GM12874 (cell line): Measurements from ENCODE around the gene CDC34.
A peak's percentile ranks its signal among the peaks of the same experiment; 100 is the strongest.

Experiments used
- TF ChIP-seq, protein P1 (sequence below): IDR thresholded peaks from 2 replicates; pipeline ENCODE4 v1.5.1; 2011; ENCODE audit warnings: low read depth, mild to moderate bottlenecking, control low read depth, low read length, moderate library complexity; ENCODE audit not compliant: insufficient read depth

The CDC34 gene

GRCh38 chr19:531009-531752, 379 bp upstream of the CDC34 start:
- TF ChIP-seq, protein P1, sequence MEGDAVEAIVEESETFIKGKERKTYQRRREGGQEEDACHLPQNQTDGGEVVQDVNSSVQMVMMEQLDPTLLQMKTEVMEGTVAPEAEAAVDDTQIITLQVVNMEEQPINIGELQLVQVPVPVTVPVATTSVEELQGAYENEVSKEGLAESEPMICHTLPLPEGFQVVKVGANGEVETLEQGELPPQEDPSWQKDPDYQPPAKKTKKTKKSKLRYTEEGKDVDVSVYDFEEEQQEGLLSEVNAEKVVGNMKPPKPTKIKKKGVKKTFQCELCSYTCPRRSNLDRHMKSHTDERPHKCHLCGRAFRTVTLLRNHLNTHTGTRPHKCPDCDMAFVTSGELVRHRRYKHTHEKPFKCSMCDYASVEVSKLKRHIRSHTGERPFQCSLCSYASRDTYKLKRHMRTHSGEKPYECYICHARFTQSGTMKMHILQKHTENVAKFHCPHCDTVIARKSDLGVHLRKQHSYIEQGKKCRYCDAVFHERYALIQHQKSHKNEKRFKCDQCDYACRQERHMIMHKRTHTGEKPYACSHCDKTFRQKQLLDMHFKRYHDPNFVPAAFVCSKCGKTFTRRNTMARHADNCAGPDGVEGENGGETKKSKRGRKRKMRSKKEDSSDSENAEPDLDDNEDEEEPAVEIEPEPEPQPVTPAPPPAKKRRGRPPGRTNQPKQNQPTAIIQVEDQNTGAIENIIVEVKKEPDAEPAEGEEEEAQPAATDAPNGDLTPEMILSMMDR: peak; percentile 7; the same call in 1 of the 2 replicates

DNA sequence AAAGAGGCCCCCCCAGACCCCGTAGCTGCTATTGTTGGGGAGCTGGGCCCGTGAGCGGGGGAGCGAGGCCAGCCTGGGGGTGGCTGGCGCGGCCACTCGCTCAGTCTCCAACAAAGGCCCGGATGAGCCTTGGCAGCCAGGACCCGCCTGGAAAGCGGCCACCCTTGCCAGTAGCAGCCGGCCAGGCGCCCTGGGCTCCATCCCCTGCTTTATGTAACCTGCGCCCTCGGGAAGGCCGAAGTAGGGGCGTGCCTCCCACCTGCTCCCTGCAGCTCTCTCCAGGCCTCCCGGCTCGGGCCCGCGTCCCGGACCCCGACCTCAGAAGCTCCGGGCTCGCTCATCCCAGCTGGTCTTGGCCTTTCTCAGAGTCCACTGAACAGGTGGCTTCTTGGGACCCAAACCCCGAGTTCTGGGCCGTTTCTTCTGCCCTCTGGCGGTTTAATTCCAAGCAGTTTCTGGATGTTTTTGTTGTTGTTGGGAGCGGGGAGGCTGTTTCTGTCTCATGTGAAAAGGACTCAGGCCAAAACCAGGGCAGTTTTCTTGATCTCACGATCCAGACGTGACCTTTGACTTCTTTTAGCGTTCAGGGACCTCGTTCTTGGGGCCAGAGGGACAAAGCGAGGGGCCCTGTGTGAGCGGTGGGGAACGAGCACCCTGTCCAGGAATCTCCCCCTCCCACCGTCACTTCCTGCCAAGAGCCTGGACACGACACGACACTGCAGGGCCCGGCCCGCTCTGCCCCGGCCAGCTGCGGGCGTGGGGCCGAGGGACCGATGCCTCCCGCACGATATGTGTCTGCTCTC, 1.2 kb downstream of the CDC34 start:
- TF ChIP-seq, protein P1: peak; percentile 43

GRCh38 chr19:533364-534058, 2.0 kb downstream of the CDC34 start:
- TF ChIP-seq, protein P1: no peak

- TF ChIP-seq, protein P1: no peak
Measured at GRCh38 chr19:534088-534487, 2.5 kb downstream of the CDC34 start.

GRCh38 chr19:535017-535835, 3.7 kb downstream of the CDC34 start:
- TF ChIP-seq, protein P1: no peak

- TF ChIP-seq, protein P1: no peak
Measured at GRCh38 chr19:536031-536880, 4.7 kb downstream of the CDC34 start.
